HepG2 (cell line): ENCODE measurements around the gene MED13L. TPM values are rescaled to one million over a fixed set of nuclear protein-coding genes. Genes with fewer than 3 reads are reported as not detected.

Source experiments
- ATAC-seq: fragments of 200-7000 bp; cut with Tn5 transposase; 3 replicates; pipeline ENCODE4 v1.9.1; 2020; ENCODE audit warnings: mild to moderate bottlenecking, moderate library complexity
- BruUV-seq: library from RNA; stranded (reverse); fragments of 400-500 nt; replicated peaks from 2 replicates; lab custom pipeline; 2021; lab: Mats Ljungman, UMichigan
- CTCF ChIA-PET: fragments of 300-600 bp; formaldehyde crosslinking; extraction: SDS; loops from one replicate; lab custom pipeline; 2021; ENCODE audit warnings: low total read pairs, inconsistent platforms, low intra/inter-chr PET ratio; lab: Yijun Ruan, JAX
- POLR2A ChIA-PET: fragments of 350-600 bp; sonication (Branson Sonifier 250); formaldehyde crosslinking; loops from one replicate; lab custom pipeline; 2020; ENCODE audit warnings: antibody characterized with exemption, inconsistent platforms; lab: Yijun Ruan, JAX
- DNase-seq: peaks from one replicate; pipeline ENCODE4 v3.0.0-alpha.2; 2015; ENCODE audit warnings: low spot score
- FAIRE-seq: peaks from 3 replicates; lab custom pipeline; 2011; peaks lifted over from hg19 to GRCh38; lab: Jason Lieb, UNC
- H2AFZ ChIP-seq: one replicate; pipeline ENCODE4 v1.6.1; 2011; ENCODE audit warnings: low read length, inconsistent platforms
- H3K27ac ChIP-seq: fragments of 300-600 bp; 3 replicates; pipeline ENCODE4 v1.8.0; 2011; ENCODE audit warnings: mixed run types, mild to moderate bottlenecking, mixed read lengths, low read length, inconsistent platforms; ENCODE audit not compliant: insufficient read depth; ENCODE audit errors: extremely low read length
- H3K27me3 ChIP-seq, 2 experiments: fragments of 200-600 bp in 1 of 2; 2 replicates in 1 of 2; 3 replicates in 1 of 2; pipeline versions ENCODE4 v1.6.0 to v1.8.0; 2011; ENCODE audit warnings: low read length in 2 of 2, mild to moderate bottlenecking in 2 of 2, moderate library complexity in 2 of 2, inconsistent platforms in 1 of 2; ENCODE audit not compliant: insufficient read depth in 2 of 2, control insufficient read depth in 1 of 2
- H3K36me3 ChIP-seq, 2 experiments: fragments of 200-600 bp in 1 of 2; replicated peaks in 1 of 2; 2 replicates in 1 of 2; 3 replicates in 1 of 2; pipeline versions ENCODE4 v1.5.1 to v1.8.0; 2011; ENCODE audit warnings: low read length in 2 of 2, inconsistent platforms in 1 of 2; ENCODE audit not compliant: insufficient read depth in 2 of 2, control insufficient read depth in 1 of 2
- H3K4me1 ChIP-seq: 2 replicates; pipeline ENCODE4 v1.5.1; 2012; ENCODE audit warnings: low read length, inconsistent platforms; ENCODE audit not compliant: insufficient read depth
- H3K4me2 ChIP-seq: 2 replicates; pipeline ENCODE4 v1.6.0; 2011; ENCODE audit warnings: low read depth, low read length, inconsistent platforms
- H3K4me3 ChIP-seq, 3 experiments: fragments of 200-600 bp in 1 of 3; sonication (generic), shearing (Covaris generic) in 1 of 3; replicated peaks in 1 of 3; 2 replicates each; pipeline ENCODE4 v1.5.1; 2011 to 2016; ENCODE audit warnings: low read length in 3 of 3, inconsistent platforms in 2 of 3, low read depth in 2 of 3, mild to moderate bottlenecking in 2 of 3, control low read depth in 1 of 3, mixed read lengths in 1 of 3; ENCODE audit not compliant: insufficient read depth in 1 of 3
- H3K79me2 ChIP-seq: one replicate; pipeline ENCODE4 v1.6.1; 2011; ENCODE audit warnings: low read length, inconsistent platforms; ENCODE audit not compliant: insufficient read depth
- H3K9ac ChIP-seq: 2 replicates; pipeline ENCODE4 v1.6.0; 2011; ENCODE audit warnings: mild to moderate bottlenecking, low read depth, low read length, inconsistent platforms; ENCODE audit not compliant: insufficient read depth
- H3K9me3 ChIP-seq: 2 replicates; pipeline ENCODE4 v1.5.1; 2012; ENCODE audit warnings: mild to moderate bottlenecking, low read length
- H4K20me1 ChIP-seq: 2 replicates; pipeline ENCODE4 v1.6.0; 2011; ENCODE audit warnings: inconsistent platforms, mild to moderate bottlenecking, low read length, moderate library complexity; ENCODE audit not compliant: insufficient read depth
- ARNT ChIP-seq: fragments of 450-650 bp; IDR thresholded peaks from 2 replicates; pipeline ENCODE4 v1.6.1; 2017
- CEBPB ChIP-seq: IDR thresholded peaks from 2 replicates; pipeline ENCODE4 v1.6.1; 2011; ENCODE audit warnings: low read depth, low read length, improper control_type of control experiment, borderline replicate concordance
- DNMT1 ChIP-seq: sonication (generic); formaldehyde crosslinking; IDR thresholded peaks from 2 replicates; pipeline ENCODE4 v1.5.1; 2020; ENCODE audit warnings: mild to moderate bottlenecking, missing genetic modification reagents
- ETV6 ChIP-seq: sonication (generic); formaldehyde crosslinking; conservative IDR thresholded peaks from 2 replicates; pipeline ENCODE4 v1.4.0; 2020; ENCODE audit warnings: missing genetic modification reagents
- SAP130 ChIP-seq: IDR thresholded peaks from 2 replicates; pipeline ENCODE4 v1.6.1; 2016; ENCODE audit warnings: low read depth
- XBP1 ChIP-seq: sonication (generic); formaldehyde crosslinking; IDR thresholded peaks from 2 replicates; pipeline ENCODE4 v1.5.0; 2020; ENCODE audit warnings: missing genetic modification reagents
- ZFP36 ChIP-seq: fragments of 150-350 bp; IDR thresholded peaks from 2 replicates; pipeline ENCODE4 v1.6.1; 2018; ENCODE audit warnings: borderline replicate concordance, low read length, low read depth; ENCODE audit not compliant: partially characterized antibody
- ZFYVE20 ChIP-seq: sonication (generic); formaldehyde crosslinking; IDR thresholded peaks from 2 replicates; pipeline ENCODE4 v1.8.0; 2023; ENCODE audit warnings: low read depth, mild to moderate bottlenecking, moderate library complexity, missing genetic modification reagents, borderline replicate concordance
- ZNF383 ChIP-seq: sonication (generic); formaldehyde crosslinking; IDR thresholded peaks from 2 replicates; pipeline ENCODE4 v1.4.0; 2020; ENCODE audit warnings: missing genetic modification reagents, mild to moderate bottlenecking, borderline replicate concordance
- ZNF484 ChIP-seq: sonication (generic); formaldehyde crosslinking; IDR thresholded peaks from 2 replicates; pipeline ENCODE4 v1.5.1; 2020; ENCODE audit warnings: mild to moderate bottlenecking, low read depth, missing genetic modification reagents, borderline replicate concordance
- ZNF672 ChIP-seq: sonication (generic); formaldehyde crosslinking; IDR thresholded peaks from 2 replicates; pipeline ENCODE4 v1.8.1; 2022; ENCODE audit warnings: missing genetic modification reagents
- WGBS: methylation state at CpG from one replicate; pipeline ENCODE4 v1.1.6; 2017; ENCODE audit warnings: low lambda C conversion rate; 5-methylcytosine and 5-hydroxymethylcytosine counted together
- in situ Hi-C: cut with HindIII; loops from 2 replicates; pipeline ENCODE4 v1.10.0; 2017; ENCODE audit warnings: low pct_unique_long_range_greater_than_20kb; ENCODE audit not compliant: extremely low pct_ligation_motif_present
- intact Hi-C: fragments of 100-400 bp; cut with micrococcal nuclease; formaldehyde crosslinking; loops from one replicate; pipeline ENCODE4 v1.10.0; 2022; ENCODE audit not compliant: unreplicated experiment
- polyA plus RNA-seq, 8 experiments: library from polyadenylated mRNA; depleted of rRNA in 3 of 8; stranded (reverse) in 7 of 8; unstranded in 1 of 8; fragments of >200 nt; fragmentation: Illumina TruSeq in 4 of 8; extraction: Trizol in 4 of 8; gene quantifications; 2 replicates each; pipeline versions ENCODE4 v1.2.1 to v1.2.3, GENCODE V29; 2011 to 2016; ENCODE audit warnings: low read depth in 4 of 8, missing spikeins in 1 of 8, mixed read lengths in 1 of 8; ENCODE audit not compliant: insufficient read depth in 1 of 8
- total RNA-seq, 5 experiments: library from RNA; depleted of rRNA; stranded (reverse); fragments of >200 nt; fragmentation: Illumina TruSeq; extraction: Trizol; gene quantifications; 2 replicates each; pipeline ENCODE4 v1.2.3, GENCODE V29; 2016; ENCODE audit warnings: low read depth in 1 of 5

The MED13L gene
- total and polyA plus RNA-seq, 2 of the 13 experiments (the other 11 are each of a cell fraction or from before 2014, with no cell fraction given), result 24.8 to 38.9 TPM

GRCh38 chr12:116096874-116097273, 180.6 kb downstream of the MED13L start:
- CTCF ChIA-PET, result no interaction called here
- Histone ChIP-seq H2AFZ (no peak overlapping the region), H3K36me3 (no peaks in the 10 kb centered on the region; a peak in 1 of 5 replicates), H3K27me3 (no peaks in the 10 kb centered on the region), H4K20me1 (no peaks in the 10 kb centered on the region), H3K4me1 (peaks cover 14% of the 10 kb centered on the region), H3K9ac (no peak overlapping the region), H3K4me2 (no peak overlapping the region), H3K27ac (no peak overlapping the region), H3K4me3 (no peak overlapping the region), H3K79me2 (peaks cover 2% of the 10 kb centered on the region), H3K9me3 (no peaks in the 10 kb centered on the region)
- intact Hi-C loops (no loop called here), in situ Hi-C loops (no loop called here)
- DNase-seq, result no peak
- TF ChIP-seq CEBPB (peak; percentile 22; the same call in 1 of the 2 replicates), ARNT (no peak)
- no TSS peak for BruUV-seq
- FAIRE-seq, result no peak
- POLR2A ChIA-PET, result no interaction called here
- WGBS, result 99% methylated on average over 5 of the region's 5 CpGs
- ATAC-seq, result no peak

- H3K4me2 ChIP-seq, result no peak overlapping the region
- intact Hi-C loops, result no loop called here
- H3K27me3 ChIP-seq, result no peaks in the 10 kb centered on the region
- DNase-seq, result no peak
- POLR2A ChIA-PET, result no interaction called here
- no peak overlapping the region for H2AFZ ChIP-seq
- no peak overlapping the region for H3K9ac ChIP-seq
- peaks cover 14% of the 10 kb centered on the region for H3K4me1 ChIP-seq
- CTCF ChIA-PET, result no interaction called here
- H3K27ac ChIP-seq, result no peak overlapping the region
- no TSS peak for BruUV-seq
- no peaks in the 10 kb centered on the region for H3K9me3 ChIP-seq
- ATAC-seq, result no peak
- in situ Hi-C loops, result no loop called here
- H3K79me2 ChIP-seq, result peaks cover under 1% of the 10 kb centered on the region
- no peaks in the 10 kb centered on the region for H4K20me1 ChIP-seq
- no peaks in the 10 kb centered on the region; a peak in 1 of 5 replicates for H3K36me3 ChIP-seq
- FAIRE-seq, result no peak
- no peak for TF ChIP-seq ETV6 (CRISPR knock-in tag)
- TF ChIP-seq ZFYVE20 (CRISPR knock-in tag), result no peak
- TF ChIP-seq ZNF484 (CRISPR knock-in tag), result no peak
- TF ChIP-seq ZNF672 (CRISPR knock-in tag), result no peak
- no peak for TF ChIP-seq ZNF383
- TF ChIP-seq DNMT1 (CRISPR knock-in tag), result no peak
- no peak for TF ChIP-seq SAP130 (CRISPR knock-in tag)
- TF ChIP-seq ZFP36, result no peak
- no peak for TF ChIP-seq XBP1 (CRISPR knock-in tag)
- no peak overlapping the region for H3K4me3 ChIP-seq
Measured at GRCh38 chr12:116094475-116094874, 183.0 kb downstream of the MED13L start.
